Activated CD4-positive, alpha-beta T cell treated with anti-CD3 and anti-CD28 coated beads, Interleukin-2, amount 50 U/mL, for 16 hours (primary cell): ENCODE results near the gene PPP1R15B.

ENCODE experiments used
- DNase-seq: peaks from one replicate; pipeline ENCODE4 v3.0.0-alpha.2; 2020

The PPP1R15B gene

DNA sequence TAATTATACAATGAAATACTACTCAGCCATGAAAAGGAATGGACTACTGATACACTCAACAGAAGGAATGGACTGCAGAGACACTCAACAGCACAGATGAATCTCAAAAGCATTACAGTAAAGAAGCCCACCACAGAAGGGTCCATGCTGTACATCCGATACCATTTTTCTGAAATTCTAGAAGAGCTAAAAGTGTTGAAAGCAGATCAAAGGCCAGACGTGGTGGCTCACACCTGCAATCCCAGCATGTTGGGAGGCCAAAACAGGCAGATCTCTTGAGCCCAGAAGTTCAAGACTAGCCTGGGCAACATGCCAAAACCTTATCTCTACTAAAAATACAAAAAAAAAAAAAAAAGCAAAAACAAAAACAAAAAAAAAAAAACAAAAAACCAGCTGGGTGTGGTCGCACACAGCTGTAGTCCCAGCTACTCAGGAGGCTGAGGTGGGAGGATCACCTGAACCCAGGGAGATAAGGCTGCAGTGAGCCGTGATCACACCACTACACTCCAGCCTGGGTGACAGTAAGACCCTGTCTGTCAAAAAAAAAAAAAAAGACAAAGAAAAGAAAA, 15.5 kb downstream of the PPP1R15B start:
- no peak for DNase-seq

DNA sequence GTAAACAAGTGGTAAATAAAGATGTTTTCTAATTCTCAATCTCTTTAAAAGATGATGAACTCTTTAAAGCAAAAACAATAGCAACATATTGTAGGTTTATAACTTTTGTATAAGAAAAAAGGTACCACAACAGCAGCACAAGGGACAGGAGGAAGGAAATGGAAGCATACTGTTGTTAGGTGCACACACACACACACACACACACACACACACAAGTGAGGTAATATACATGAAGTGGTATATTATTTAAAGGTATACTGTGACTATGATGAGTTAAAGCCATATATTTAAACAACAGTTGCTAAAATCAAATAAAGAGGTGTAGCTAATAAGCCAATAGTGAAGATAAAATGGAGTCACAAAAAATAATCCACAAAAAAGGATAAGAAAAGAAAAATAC, 20.0 kb downstream of the PPP1R15B start:
- no peak for DNase-seq

DNA sequence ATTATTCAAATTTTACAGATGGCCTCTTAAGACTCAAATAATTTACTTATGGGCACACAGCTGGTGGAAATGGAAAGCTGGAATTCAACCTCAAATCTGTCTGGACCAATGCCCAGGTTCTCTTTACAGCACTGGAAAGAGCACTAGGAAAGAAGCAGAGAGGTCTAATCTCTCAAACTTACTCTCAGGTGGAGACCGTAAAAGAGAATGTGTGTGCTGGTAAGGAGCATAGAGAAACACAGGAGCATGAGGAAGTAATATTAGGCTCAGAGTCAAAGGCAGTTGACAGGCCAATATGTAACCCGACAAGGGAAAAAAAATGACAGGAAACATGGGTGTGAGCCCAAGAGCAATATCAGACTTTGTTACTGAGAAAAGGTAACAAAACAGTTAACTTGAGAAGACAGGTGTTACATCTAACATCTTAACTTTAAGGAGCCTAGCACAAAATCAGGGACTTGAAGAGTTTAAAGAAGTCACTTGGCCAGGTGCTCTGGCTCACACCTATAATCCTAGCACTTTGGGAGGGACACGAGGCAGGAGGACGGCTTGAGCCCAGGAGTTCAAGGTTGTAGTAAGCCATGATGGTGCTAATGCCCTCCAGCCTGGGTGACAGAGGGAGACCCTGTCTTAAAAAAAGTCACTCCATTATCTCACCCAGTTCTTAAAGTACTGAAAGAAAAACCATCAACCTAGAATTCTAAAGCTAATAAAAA, 20.7 kb downstream of the PPP1R15B start:
- no peak for DNase-seq

DNA sequence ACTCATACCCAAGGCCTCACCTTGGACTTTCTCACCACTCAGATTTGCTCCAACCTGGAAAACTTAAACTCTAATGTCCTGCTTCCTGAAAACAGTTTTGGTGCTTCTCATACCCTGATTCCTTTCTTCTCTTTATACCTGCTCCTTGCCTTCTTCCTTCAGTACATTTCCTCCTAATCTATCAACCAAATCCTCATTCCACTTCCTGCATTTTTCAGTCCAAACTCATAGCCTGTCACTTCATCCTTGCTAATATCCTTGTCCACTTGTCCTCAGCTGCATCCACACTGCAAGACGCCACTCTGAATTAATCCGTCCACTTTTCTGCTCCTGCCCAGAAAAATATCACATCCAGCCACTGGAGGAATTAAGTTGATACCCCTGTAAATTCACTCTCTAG, 25.9 kb downstream of the PPP1R15B start:
- DNase-seq, result no peak

DNA sequence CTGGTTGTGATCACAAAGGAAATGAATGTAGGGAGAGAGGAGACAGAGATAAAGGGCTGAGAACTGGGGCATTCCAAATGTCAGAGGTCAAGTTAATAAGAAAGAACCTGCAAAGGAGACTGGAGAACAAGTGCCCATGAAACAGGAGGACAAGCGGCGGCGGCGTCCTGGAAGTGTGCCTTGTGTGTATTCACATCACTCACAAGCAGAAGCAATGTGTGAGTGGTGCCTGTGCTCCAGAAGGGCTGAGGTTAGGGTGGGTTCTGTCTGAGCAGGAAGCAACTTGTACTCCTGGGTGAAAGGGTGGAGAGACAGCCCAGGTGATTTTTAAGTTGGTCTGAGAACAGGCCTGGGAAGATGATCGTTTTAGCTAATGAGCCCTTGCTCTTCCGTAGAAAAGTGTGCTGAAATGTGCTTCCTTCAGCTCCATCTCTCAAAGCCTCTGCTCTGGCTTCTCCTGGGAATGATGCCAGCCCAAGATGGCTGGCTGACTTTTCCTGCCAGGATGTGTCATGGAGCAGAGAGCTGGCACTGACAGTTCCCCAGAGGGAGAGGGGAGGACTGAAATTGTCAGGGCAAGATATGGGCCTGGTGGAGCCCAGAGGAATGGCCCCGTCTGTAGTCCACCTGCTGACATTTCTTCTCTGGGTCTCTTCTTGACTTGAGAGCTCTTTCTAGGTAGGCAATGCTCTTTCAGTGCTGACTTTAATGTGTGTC, 26.8 kb downstream of the PPP1R15B start:
- DNase-seq, result no peak

DNA sequence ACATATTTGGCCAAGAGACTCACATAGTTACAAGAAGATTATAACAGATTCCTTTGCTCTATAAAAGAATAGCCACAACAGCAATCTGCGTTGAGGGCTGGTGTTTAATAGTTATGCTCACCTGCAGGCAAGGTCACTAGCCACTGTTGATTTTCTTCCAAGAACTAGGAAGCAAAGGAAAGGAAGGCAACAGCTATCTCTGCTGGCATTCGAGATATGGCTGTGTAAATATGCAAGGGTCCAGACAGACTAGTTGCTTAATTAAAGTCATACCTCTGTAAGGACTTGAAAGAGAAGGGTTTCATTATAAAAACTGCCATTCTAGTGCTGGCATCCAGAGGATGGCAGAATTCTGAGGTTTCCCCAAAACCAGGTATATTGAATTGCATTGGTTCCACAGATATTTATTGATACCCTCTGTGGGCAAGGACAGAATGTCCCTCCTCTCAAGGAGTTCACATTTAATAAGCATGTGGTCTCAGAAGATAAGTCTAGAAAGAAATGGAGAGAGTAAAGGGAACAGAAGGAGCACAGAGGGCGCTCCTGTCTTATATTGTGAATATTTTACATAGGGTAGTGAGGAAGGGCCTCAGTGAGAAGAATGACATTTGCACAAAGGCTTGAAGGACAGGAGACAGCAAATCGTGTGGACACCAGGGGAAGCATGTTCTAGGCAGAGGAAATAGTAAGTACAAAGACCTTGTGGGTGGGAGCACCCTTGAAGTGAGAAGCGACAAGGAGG, 28.3 kb downstream of the PPP1R15B start:
- no peak for DNase-seq

DNA sequence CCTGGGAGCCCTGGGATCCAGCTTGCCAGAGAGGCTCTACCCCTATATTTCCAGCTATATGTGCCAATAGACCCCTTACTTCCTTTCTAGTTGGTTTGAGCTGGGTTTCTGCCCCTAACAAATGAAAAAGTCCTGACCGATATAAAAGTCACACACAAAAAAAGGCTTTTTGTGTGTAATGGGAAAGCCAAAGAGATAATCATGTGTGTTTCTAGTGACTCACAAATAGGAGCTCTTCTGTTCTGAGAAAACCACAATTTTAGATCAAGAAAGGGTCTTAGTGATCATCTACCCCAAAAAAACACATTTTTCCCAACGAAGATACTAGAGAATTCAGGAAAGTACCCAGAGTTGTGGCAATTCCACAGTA, 28.9 kb downstream of the PPP1R15B start:
- DNase-seq, result no peak

DNA sequence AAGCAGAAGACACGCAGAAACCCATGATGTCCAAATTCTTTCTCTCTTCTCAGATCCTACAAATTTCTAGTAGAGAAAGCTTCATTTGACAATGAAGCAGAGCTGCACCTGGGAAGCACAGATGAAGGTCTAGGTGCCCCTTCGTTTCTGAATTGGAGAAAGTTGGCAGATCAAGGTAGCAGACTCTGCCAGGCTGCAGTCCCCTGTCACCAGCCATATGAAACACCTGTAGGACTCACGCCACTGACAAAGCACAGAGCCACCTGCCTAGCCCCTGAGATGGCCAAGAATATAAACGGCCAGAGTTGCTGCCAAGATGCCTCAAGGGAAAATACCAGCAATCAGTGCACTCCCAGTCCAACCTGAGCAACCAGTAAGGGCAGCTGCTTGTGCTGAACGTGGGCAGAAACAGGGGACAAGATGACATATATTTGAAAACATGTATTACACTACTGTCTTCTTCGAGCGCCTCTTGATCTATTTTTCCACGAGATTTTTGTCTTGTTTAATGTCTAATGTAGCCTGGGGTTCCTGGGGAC, 31.3 kb downstream of the PPP1R15B start:
- no peak for DNase-seq

DNA sequence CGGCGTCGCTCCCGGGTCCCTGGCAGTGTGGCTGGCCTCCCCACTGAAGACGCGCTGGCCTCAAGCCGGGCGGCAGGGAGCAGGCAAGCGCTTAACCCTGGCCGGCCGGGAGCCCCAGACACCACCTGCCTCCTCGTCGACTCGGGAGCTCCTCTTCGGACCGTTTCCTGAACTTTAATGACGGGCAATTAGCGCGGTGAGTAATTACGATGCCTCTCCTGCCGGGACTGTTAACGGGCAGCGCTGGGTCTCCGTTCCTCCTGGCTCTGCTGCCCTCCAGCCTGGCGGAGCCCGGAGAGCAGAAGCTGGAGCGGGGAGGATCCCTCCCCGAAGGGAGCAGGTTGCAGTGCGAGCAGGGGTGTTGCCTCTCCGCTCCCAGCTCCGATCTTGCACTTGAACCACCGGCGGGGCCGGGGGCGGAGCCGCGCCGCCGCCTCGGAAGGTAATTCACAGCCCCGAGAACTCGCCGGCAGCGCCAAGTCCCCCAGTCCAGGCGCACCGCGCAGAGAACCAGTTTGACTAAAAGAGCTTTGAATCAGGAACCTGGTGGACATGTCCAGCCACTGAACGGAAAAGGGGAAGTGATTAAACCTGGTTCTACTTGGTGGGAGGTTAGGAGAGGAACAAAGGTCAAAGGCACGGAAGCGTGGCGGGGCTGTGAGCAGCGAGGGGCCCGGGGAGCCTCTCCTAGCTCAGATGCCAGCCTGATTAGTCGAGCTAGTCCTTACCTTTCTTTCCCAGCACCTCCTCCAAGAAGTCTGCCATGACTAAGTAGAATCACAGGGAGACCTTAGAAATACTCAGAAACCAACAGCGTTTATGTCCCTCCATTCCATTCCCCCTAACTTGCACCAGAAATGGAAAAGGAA, 33.6 kb downstream of the PPP1R15B start:
- DNase-seq, result peak; percentile 15

DNA sequence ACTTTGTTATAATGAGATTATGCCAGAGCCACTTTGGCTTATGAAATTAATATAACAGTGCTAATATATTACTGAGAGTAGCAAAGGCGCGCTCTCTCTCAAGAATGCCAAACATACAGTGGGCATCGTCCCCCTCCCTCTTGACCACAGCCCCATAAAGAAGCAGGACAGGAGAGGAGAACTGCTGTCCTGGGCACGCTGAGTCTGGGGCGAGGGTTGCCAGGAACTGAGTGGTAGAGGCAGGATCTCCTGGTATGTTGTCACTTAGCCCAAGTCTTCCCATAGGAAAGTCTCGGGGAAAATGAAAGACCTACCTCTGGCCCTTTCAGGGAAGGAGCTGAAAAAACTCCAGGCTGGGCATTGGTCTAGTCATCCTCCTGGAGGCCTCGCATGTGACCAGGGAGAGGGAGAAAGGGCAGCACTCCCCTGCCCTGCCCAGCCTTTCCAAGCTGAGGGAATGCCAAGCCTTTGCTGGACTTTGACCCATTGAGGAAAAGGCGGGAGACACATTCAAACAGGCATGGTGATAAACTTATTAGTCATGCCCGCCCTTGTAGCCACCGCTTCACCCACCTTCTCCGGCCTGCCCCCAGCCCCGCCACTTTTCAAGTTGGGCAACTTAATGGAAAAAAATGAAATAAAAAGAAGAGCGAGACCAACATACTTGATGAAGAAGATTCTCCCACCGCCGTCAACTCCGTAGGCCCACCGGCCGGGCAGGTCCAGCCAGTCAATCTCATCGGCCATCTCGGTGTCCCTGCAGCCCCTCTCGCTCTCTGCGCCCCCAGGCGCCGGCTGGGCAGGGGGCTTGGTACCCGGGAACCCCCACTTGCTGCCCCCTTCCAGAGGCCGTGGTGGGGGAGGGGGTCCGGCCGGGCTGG, 34.5 kb downstream of the PPP1R15B start:
- DNase-seq, result no peak

DNA sequence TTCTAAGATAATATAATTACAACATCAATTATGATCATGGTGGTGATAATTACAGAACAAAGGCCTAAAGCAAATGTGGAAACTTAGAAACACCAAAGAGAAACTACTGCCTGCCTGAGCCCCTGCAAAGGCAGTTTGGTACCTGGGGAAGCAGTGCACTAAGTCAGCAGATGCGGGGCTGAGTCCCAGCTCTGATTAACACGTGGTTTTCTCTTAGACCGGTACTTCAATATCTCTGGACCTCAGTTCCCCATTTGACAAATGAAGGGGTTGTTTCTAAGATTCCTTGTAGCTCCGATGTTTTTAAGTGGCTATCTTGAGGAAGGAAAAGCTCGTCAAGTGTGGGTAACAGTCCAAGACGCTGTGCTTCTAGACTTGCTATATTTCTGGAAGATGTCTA, 35.2 kb downstream of the PPP1R15B start:
- no peak for DNase-seq

DNA sequence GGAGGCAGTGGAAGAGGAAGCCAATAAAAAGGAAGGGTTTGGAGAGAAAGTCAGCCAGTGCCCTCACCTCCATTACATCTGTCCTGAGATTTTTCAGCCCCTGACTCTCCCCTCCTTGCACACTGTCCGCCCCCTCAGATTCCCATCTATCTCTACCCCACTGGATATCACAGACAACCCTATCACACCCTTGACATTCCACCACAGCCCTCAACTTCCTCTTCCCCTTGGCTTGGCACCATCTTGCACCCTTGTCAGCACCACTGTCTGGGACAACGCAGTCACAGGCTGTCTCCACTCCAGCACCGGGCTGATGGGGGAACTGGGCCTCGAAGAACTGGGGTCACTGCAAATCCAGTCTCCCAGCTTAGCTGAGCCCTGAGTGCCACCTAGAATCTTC, 37.7 kb downstream of the PPP1R15B start:
- no peak for DNase-seq

DNA sequence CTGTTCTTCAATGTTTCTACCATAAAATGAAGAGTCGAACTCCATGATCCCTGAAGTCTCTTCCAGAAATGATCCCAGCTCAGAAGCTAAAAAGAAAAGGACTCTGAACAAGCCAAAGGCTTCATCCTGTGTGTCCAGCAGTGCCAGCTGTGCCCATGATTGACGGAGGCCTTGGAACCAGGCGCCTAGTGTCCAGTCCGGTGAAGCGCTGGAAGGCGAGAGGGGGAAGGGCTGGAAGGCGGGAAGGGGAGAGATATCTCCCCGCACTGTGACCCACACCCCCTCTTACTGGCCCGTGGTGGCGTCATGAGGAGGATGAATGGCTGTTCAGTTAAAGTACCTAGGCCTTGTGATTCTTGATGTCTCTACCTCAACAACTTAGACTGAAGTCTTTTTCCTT, 41.4 kb downstream of the PPP1R15B start:
- DNase-seq, result no peak

DNA sequence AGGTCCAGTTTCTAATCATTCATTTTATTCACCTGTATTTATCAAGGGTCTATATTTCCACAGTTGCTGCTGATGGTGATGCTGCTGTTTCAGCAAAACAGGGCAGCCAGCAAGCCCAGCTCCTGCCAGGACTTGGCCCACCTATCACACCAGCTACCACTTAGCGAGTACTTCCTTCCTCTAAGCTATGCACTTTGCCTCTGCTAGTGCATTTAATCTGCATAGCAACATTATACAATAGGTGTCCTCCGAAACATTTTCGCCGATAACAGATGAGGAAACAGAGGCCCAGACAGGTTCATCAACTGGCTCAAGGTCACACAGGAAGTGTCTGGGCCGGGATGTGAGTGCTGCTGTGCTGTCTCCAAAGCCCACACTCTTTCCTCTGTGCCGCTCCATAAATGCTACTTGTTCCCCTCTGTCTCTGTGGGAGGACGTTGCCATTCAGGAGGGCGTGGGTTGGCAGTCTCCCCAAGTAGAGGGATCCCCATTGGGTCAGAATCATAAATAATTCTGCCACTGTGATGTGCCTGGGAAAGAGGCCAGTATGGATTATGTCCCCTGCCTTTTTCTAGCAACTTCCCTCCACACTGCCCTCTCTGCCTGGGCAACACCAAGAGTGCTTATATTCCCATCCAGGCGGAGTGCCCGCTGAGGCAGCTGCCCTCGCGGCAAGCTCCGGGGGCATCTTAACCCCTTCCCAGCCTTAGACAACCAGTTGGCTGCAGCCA, 42.5 kb downstream of the PPP1R15B start:
- no peak for DNase-seq

DNA sequence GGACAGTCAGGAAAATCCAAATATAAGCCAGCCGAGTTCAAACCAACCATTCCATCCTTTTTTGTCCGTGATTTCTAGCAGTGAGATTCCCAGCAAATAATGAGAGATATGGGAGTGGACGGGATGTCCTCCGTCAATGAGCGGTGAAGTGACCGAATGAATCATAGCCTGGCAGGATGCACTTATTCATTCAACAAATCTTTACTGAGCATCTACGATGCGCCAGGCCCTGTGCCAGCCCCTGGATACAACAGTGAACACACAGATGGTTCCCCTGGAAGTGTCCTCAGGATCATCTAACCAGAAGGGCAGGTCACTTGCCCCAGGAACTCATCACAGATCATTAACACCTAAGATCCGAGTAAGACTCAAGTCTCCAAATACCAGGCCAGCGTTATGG, 43.7 kb downstream of the PPP1R15B start:
- DNase-seq, result no peak

DNA sequence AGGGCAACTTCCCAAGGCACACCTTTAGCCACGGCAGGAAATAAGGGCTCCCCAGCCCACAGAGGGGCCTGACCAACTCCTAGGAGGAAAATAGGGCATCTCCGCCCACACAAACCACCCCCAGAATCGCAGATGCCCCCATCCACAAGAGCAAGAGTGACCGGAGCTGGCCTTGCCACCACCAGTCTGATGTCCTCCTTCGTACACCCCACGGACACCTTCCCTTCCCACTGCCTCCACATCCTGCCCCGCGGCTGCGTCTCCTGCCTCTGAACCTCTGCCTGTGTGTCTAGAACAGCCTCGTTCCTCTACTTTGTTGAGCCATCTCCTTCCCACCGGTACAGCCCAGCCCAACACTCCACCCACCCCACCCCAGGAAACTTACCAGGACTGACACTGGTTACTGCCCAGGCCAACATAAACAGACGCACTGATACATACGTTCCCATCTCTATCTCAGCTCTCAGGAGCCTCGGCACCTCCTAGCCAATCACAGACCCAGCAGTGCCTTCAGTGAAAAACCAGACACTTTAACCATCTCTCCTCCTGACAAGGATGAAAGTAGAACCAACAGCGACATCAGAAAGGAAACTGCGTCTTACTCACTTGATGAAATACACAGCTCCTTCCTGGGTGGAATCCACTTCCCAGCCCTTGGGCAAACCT, 44.3 kb downstream of the PPP1R15B start:
- DNase-seq, result no peak

DNA sequence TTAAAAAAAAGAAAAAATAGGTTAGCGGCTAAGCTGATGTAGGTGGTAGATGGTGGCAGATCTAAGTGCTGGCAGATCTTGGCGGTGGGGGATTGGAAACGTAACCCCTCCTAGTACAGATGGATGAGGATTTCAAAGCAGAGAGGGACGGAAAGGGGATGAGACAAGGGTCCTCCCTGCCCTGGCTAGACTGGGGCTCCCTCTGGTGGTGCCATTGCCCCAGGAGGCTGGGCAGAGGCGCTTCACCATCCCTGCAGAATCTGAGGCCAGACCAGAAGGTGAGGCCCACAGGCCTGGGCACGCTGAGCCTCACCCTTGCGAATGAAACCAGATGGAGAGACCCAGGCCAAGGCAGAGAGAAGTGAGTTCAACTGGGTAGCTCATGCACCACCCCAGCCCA, 44.9 kb downstream of the PPP1R15B start:
- no peak for DNase-seq

DNA sequence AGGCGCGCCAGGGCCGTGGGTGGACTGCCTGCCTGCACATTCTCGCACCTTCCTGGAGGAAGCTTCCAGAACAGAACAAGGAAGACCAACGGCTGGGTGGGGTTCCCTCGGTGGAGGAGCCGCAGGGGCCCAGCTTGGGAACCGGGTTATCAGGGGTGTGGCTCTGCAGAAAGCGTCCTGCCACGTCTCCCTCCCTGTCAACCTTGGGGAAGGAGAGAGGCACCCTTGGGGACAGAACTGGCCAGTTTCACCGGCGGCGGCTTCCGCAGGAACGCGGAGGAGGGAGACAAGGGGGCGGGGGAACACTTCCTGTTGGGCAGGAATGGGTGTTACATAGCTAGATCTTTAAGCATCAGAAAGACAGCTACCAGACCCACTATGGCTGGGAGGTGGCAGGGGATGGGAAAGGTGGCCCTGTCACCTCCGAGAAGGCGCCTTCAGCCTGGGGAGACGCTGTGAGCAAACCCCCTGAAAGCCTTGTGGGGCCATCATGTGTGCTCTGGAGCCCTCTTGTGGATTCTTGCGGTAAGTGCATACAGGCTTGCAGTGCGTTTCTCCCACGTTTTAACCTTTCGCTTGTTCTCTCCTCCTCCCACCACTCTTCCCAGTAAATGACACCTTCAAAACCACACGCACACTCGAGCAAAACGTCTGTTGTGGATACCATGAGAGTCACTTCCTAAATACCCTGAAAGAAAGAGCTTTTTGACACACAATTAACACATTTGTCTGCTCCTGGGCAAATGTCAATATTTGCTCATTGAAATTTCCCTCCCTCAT, 48.1 kb downstream of the PPP1R15B start:
- DNase-seq, result peak; percentile 79

DNA sequence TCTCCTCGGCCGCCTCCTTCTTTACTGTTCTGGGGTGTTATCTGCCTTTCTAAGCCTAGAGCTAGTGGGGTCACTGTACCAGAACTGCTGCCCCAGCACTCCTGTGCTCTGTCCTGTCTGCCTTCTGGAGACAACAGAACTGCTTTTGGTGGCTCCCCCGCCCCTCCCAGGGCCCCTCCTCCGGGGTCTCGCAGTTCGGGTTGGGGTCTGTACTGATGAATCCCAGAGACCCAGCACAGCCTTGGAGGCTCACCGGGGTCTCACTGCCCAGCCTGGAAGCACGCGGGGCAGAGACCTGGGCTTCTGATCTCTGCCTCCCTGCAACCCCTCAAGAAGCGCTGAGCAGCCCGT, 48.7 kb downstream of the PPP1R15B start:
- DNase-seq, result no peak
